OCI-LY3 (cell line): ENCODE measurements around the gene SKOR1.

ENCODE experiments used
- CTCF ChIP-seq: fragments of 200-600, 300-600 bp; sonication (generic); IDR thresholded peaks from 2 replicates; pipeline ENCODE4 v1.5.1; 2014; ENCODE audit warnings: antibody characterized with exemption, low read length, low read depth
- EZH2phosphoT487 ChIP-seq: fragments of 200-600 bp; shearing (Covaris generic); IDR thresholded peaks from 2 replicates; pipeline ENCODE4 v1.6.1; 2018; ENCODE audit warnings: antibody characterized with exemption, mixed run types, low read depth

DNA sequence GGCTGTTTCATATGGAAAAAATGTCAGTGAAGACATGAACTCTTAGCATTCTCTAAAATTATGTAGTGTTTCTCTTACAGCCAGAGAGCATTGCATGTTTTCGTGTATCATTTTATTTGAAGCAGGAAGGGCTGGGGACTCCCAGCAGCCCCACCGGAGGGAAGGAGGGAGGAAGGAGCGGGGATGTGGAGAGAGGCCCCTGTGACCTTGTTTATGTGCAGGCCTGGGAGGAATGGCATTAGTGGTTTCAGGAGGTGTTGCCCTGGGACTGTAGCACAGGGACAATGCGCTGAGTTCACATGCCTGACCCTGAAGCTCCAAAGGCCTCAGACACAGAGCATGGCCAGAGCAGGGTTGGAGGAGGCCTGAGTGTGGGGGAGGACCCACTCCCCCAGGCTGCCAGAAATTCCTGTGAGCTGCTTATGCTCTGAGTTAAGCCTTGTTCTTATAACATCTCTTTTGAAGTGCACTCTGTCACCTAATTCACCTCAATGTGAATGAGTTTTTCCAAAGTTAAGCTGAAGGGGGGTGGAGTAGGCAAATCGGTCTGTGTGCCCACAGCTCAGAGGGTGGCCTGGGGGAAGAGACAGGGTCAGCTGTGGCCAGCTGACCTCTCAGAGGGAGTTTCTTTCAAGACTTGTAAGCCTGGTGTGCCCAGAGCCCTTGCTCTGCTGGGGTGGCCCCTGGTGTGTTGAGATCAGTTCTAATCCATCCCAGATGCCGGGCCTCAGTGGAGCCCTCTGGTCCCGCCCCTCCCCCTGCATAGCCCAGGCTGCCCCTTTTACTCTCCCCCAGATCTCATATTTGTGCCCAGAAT lies 18.5 kb downstream of the SKOR1 start:
- TF ChIP-seq CTCF = no peak
- no peak for TF ChIP-seq EZH2phosphoT487
